Right ventricle myocardium superior (tissue), 1 donor: ENCODE data around the gene SLC2A13. TPM values are rescaled to one million over a fixed set of nuclear protein-coding genes. Genes with fewer than 3 reads are reported as not detected.
"Not testable (repeated sequence)": the region's sequence is repeated elsewhere in the genome, so short reads cannot be mapped to it uniquely, and the experiment has no call there.

Experiments used
- ATAC-seq: fragments of 200-7000 bp; cut with Tn5 transposase; one replicate; pipeline ENCODE4 v1.9.1; 2020; ENCODE audit warnings: mild to moderate bottlenecking; ENCODE audit not compliant: poor library complexity
- DNase-seq: peaks from one replicate; pipeline ENCODE4 v3.0.0-alpha.2; 2020
- intact Hi-C: fragments of 100-400 bp; cut with DNase I; formaldehyde crosslinking; loops from one replicate; pipeline ENCODE4 v1.11.2; 2022
- total RNA-seq: library from RNA; stranded (reverse); fragmentation: NEBNext Ultra II Directional; extraction: Animal tissue kit (Norgen Biotek cat#: 25700); gene quantifications from one replicate; pipeline ENCODE4 v1.2.1, GENCODE V29; 2021
- donor health status: DM: no; HTN: yes; CAD: no; lungs with severe emphysema.

The SLC2A13 gene
- total RNA-seq, 1 donor from 2014 or later: 6.6 TPM

GRCh38 chr12:39966256-39966655 is 139.6 kb downstream of the SLC2A13 start:
- ATAC-seq (no peak), DNase-seq (no peak)
- intact Hi-C loops: no loop called here

GRCh38 chr12:39959467-39959866 is 146.4 kb downstream of the SLC2A13 start:
- ATAC-seq (no peak), DNase-seq (no peak)
- intact Hi-C loops: no loop called here

GRCh38 chr12:39959031-39959430 is 146.8 kb downstream of the SLC2A13 start:
- ATAC-seq (no peak), DNase-seq (no peak)
- intact Hi-C loops: no loop called here

DNA sequence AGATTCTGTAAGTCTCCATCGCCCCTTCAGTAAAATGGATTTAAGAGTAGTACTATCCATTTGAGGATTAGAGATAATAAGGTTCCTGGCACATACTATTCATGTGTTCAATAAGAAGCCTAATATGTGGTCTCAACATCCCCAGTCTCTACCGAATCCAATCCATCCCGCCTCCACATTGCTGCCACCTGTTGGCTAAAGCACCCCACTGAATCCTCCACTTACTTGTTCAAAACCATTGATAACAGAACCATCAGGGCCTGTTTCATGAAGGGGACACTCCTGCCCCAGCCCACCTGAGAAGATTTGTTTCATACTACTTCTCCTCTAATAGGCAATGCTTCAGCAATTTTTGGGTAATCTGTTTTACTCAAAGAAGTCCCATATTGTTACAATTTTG is 147.5 kb downstream of the SLC2A13 start:
- intact Hi-C loops: no loop called here
- no peak for ATAC-seq

DNA sequence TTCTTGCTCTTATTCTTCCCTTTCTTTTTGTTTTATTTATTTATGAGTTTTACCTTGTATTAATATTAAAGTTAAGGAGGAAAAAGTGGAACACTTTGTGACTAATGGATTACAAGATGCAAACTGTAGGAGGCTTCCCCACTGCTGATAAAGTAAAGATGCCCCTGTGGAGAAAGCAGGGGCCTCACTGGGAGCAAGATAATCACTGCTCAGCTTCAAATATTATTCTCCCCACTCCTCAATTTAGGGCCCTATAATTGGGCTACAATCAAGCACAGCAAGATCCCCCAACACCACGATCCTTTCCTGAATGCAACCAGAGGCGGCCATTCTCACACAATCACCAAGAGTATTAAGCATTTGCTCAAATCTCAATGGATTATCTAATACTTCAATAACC is 149.2 kb downstream of the SLC2A13 start:
- ATAC-seq (no peak), DNase-seq (no peak)
- intact Hi-C loops: no loop called here

More for the DNA sequence above, 147.5 kb downstream of the SLC2A13 start:
- no peak for DNase-seq

- DNase-seq (no peak), ATAC-seq (no peak)
- intact Hi-C loops: no loop called here
Observed at GRCh38 chr12:39946361-39947280, 159.3 kb downstream of the SLC2A13 start.

DNA sequence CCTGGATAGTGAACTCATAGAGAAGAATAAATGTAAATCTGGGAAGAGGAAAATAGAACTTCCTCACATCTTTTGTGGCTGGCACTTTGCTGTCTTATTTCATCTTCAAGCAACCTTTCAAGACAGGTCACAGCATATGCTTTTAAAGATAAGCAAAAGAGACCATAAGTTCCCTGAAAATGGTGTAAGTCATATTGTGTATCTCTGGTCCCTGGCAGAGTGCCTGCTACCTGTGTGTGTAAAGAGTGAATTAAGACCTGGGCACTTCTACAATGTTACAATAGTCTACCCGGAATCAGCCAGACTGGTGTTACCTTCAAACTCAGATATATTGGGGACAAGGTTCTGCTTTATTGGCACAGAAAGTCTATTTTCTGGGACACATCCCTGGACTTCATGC is 168.8 kb downstream of the SLC2A13 start:
- DNase-seq: no peak
- intact Hi-C loops: no loop called here
- no peak for ATAC-seq

- intact Hi-C loops: no loop called here
- no peak for DNase-seq
- no peak for ATAC-seq
Observed at GRCh38 chr12:39935839-39936238, 170.0 kb downstream of the SLC2A13 start.

GRCh38 chr12:39935275-39935674 is 170.6 kb downstream of the SLC2A13 start:
- ATAC-seq (no peak), DNase-seq (no peak)
- intact Hi-C loops: no loop called here

DNA sequence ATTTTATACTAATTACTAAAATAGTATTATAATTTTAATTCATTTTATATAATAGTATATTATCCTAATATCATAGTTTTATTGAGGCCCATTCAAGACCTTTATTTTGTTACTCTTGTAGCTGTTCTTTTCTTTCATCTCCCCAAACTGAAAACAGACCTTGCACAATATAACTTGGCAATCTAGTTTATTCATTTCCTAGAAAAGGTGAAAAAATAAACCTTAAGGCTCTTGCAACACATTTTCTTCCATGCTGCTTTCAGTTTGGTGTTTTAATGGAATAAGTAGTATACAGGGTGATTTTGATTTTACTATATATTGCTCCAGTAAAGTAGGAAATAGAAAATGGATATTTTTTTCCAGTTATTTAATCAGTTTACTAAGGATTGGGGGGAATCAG is 174.0 kb downstream of the SLC2A13 start:
- intact Hi-C loops: no loop called here
- ATAC-seq (peak; percentile 39), DNase-seq (no peak)

- DNase-seq: no peak
- peak; percentile 12 for ATAC-seq
- intact Hi-C loops: no loop called here
Observed at GRCh38 chr12:39931231-39931630, 174.7 kb downstream of the SLC2A13 start.

GRCh38 chr12:39930101-39930500 is 175.8 kb downstream of the SLC2A13 start:
- no peak for ATAC-seq
- DNase-seq: no peak
- intact Hi-C loops: no loop called here

DNA sequence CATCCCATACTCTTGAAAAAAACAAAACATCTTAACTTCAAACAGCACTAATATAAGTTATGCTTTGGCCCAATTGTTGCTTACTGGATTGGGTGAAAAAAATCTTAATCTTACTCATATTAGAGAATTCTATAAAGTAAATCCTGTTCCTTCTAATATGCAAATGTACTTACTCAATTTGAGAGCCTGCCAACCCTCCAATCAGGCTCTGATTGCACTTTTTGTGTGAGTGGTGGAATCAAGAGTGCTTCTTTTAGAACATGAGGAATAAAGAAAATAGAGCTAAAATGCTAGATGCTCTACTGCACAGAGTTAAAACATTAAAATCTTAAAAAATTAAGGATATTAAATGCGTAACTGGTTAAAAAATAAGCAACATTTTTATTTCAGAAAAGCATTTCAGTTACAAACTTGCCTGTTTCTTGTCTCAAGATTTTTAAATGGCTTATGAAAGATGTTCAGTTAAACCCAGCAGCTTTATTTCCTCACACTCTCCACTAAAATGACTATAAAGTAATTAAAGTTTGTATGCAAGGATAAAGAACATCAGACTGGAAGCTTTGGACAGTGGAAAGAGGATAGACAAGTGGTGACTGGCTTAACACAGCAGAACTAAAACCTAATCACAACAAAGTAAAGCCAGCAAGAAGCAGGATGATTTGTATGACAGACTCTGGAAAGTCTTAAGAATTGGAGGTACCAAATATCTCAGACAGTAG is 177.5 kb downstream of the SLC2A13 start:
- intact Hi-C loops: no loop called here
- DNase-seq (no peak), ATAC-seq (no peak)

- DNase-seq: no peak
- ATAC-seq: no peak
- intact Hi-C loops: no loop called here
Observed at GRCh38 chr12:39923364-39923763, 182.5 kb downstream of the SLC2A13 start.

DNA sequence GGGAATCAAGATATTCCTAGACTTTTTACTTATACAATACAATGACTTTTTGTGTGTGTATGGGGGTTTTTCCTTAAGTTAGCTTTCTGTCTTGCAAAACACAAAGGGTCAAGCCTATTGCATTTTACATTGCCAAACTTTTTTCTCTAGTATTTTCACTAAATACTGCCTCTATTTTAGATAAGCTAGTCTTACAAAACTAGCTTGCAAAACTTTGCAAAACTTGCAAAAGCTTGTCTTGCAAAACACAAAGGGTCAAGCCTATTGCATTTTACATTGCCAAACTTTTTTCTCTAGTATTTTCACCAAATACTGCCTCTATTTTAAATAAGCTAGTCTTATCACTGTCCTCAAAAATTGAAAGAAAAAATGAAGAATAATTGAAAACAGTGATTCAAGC is 183.3 kb downstream of the SLC2A13 start:
- DNase-seq, intact Hi-C loops: not testable (repeated sequence)
- ATAC-seq: peak; percentile 49

GRCh38 chr12:39920647-39921046 is 185.2 kb downstream of the SLC2A13 start:
- no peak for ATAC-seq
- intact Hi-C loops: no loop called here
- no peak for DNase-seq

DNA sequence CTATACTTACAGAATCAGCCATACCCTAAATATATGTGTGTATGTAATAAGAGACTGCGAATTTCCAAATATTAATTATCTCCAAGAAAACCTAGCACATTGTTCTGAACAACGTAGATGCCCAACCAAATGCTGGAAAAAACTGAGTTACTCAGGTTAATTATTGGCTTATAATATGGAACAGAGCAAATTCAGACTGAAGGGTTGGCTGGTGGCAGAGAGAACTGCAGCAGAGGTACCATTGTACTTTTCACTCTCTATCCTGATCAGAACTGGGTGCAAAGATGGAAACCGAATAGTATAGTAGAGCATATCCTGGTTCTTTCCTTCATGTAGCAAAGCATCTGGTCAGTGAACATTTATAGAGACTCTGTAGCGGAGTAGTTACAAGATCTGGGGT is 185.7 kb downstream of the SLC2A13 start:
- intact Hi-C loops: no loop called here
- DNase-seq: no peak
- ATAC-seq: no peak

DNA sequence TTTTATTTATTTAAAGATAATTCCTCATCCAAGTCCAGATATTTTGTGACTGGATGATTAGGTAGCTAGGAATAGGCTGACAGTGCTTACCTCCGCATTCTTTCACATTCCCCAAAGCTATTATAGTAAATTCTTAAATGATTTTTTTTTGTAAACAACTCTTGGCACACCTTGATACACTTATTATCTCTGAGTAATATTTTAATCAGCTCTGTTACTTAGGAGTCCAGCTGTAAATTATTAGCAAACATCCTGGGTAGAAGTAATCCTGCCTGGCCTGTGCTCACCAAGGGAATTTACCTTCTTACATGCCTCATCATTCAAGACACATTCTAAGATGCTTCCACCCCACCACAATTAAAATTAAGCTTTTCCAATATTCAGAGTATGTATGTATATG is 186.1 kb downstream of the SLC2A13 start:
- no peak for ATAC-seq
- intact Hi-C loops: no loop called here

DNA sequence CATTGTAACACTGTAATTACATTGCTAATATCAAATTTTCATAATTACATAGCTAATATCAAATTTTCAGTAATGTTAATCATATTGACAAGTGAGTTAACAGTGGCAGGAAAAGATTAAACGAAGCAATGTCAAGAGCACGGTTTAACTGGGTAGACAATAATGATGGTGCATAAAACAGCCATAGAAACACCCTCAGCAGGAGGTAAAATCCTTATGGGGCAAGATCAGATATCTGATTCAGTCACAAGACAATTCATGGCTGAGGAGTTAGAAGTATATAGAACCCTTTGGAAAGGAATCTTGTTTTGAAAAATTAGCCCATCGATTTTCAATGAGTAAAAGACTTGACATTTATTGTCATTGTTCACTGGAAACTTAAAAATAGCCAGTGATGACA is 190.6 kb downstream of the SLC2A13 start:
- intact Hi-C loops: no loop called here
- ATAC-seq: no peak

More for the DNA sequence above, 186.1 kb downstream of the SLC2A13 start:
- no peak for DNase-seq

More for the DNA sequence above, 190.6 kb downstream of the SLC2A13 start:
- DNase-seq: no peak
